GM12878 (cell line): ENCODE measurements around the gene PLXNA4. TPM values are rescaled to one million over a fixed set of nuclear protein-coding genes. Genes with fewer than 3 reads are reported as not detected.

ENCODE experiments used
- ATAC-seq: fragments of 200-7000 bp; cut with Tn5 transposase; 3 replicates; pipeline ENCODE4 v1.9.1; 2020; ENCODE audit warnings: mild to moderate bottlenecking, moderate library complexity
- BruUV-seq: library from RNA; stranded (reverse); fragments of 400-500 nt; replicated peaks from 2 replicates; lab custom pipeline; 2021; lab: Mats Ljungman, UMichigan
- CTCF ChIA-PET: fragments of 300-600 bp; sonication (Branson Sonifier 250); formaldehyde crosslinking; extraction: SDS; loops from one replicate; lab custom pipeline; 2021; ENCODE audit warnings: inconsistent platforms; lab: Yijun Ruan, JAX
- POLR2A ChIA-PET: fragments of 350-600 bp; formaldehyde crosslinking; extraction: SDS; loops from one replicate; lab custom pipeline; 2021; ENCODE audit warnings: inconsistent platforms; lab: Charles Lee
- RAD21 ChIA-PET: fragments of 300-600 bp; sonication (Branson Sonifier 250); formaldehyde crosslinking; loops from one replicate; lab custom pipeline; 2023; ENCODE audit warnings: antibody characterized with exemption; ENCODE audit not compliant: unreplicated experiment; lab: Charles Lee
- SMC1A ChIA-PET: fragments of 300-600 bp; sonication (Branson Sonifier 250); formaldehyde crosslinking; loops from one replicate; lab custom pipeline; 2023; ENCODE audit not compliant: unreplicated experiment, uncharacterized antibody; lab: Charles Lee
- DNase-seq: peaks from one replicate; pipeline ENCODE4 v3.0.0-alpha.2; 2011; ENCODE audit warnings: low read depth, low spot score
- FAIRE-seq: peaks from 3 replicates; lab custom pipeline; 2011; peaks lifted over from hg19 to GRCh38; lab: Jason Lieb, UNC
- H2AFZ ChIP-seq: 2 replicates; pipeline ENCODE4 v1.6.0; 2011; ENCODE audit warnings: low read depth, low read length, control low read depth; ENCODE audit not compliant: control insufficient read depth
- H3K27ac ChIP-seq: 2 replicates; pipeline ENCODE4 v1.5.1; 2011; ENCODE audit warnings: control low read depth; ENCODE audit not compliant: control insufficient read depth, insufficient read depth
- H3K27me3 ChIP-seq, 2 experiments: replicated peaks in 1 of 2; 2 replicates each; pipeline versions ENCODE4 v1.6.0 to v1.6.1; 2011; ENCODE audit warnings: low read length in 1 of 2; ENCODE audit not compliant: control insufficient read depth in 2 of 2, insufficient read depth in 2 of 2
- H3K36me3 ChIP-seq, 2 experiments: 2 replicates each; pipeline ENCODE4 v1.5.1; 2011; ENCODE audit warnings: low read length in 1 of 2; ENCODE audit not compliant: control insufficient read depth in 2 of 2, insufficient read depth in 2 of 2
- H3K4me1 ChIP-seq: 2 replicates; pipeline ENCODE4 v1.6.1; 2011; ENCODE audit warnings: mild to moderate bottlenecking, low read length, moderate library complexity, mixed read lengths; ENCODE audit not compliant: control insufficient read depth, insufficient read depth
- H3K4me2 ChIP-seq: 2 replicates; pipeline ENCODE4 v1.6.0; 2011; ENCODE audit warnings: control low read depth; ENCODE audit not compliant: control insufficient read depth, insufficient read depth
- H3K4me3 ChIP-seq: fragments of 200-600 bp; sonication (generic); 2 replicates; pipeline ENCODE4 v1.5.1; 2016
- H3K79me2 ChIP-seq: 2 replicates; pipeline ENCODE4 v1.6.0; 2011; ENCODE audit warnings: low read length; ENCODE audit not compliant: control insufficient read depth, insufficient read depth
- H3K9ac ChIP-seq: 2 replicates; pipeline ENCODE4 v1.8.0; 2011; ENCODE audit warnings: low read length, control low read depth, mixed read lengths; ENCODE audit not compliant: control insufficient read depth, insufficient read depth
- H3K9me3 ChIP-seq: replicated peaks from 3 replicates; pipeline ENCODE4 v1.5.1; 2011; ENCODE audit warnings: mild to moderate bottlenecking, low read length; ENCODE audit not compliant: control insufficient read depth, insufficient read depth
- H4K20me1 ChIP-seq: 2 replicates; pipeline ENCODE4 v1.6.0; 2011; ENCODE audit not compliant: control insufficient read depth, insufficient read depth
- ASH2L ChIP-seq: fragments of 300-600, 200-600 bp; sonication (generic); IDR thresholded peaks from 2 replicates; pipeline ENCODE4 v1.6.1; 2017; ENCODE audit warnings: low read depth, mild to moderate bottlenecking, borderline replicate concordance
- ATF3 ChIP-seq: IDR thresholded peaks from 2 replicates; pipeline ENCODE4 v1.6.1; 2011; ENCODE audit warnings: low read depth, mild to moderate bottlenecking, low read length, moderate library complexity, borderline replicate concordance; ENCODE audit errors: extremely low read depth
- CBX3 ChIP-seq: fragments of 200-600 bp; sonication (generic); IDR thresholded peaks from 2 replicates; pipeline ENCODE4 v1.6.1; 2016; ENCODE audit warnings: low read depth, borderline replicate concordance
- CHD1 ChIP-seq: IDR thresholded peaks from 2 replicates; pipeline ENCODE4 v1.6.1; 2012; ENCODE audit warnings: low read depth, low read length, improper control_type of control experiment
- CREB1 ChIP-seq: IDR thresholded peaks from 2 replicates; pipeline ENCODE4 v1.6.1; 2012; ENCODE audit warnings: low read depth, mild to moderate bottlenecking, inconsistent platforms
- CTCF ChIP-seq, 3 experiments: IDR thresholded peaks in 2 of 3; conservative IDR thresholded peaks in 1 of 3; 2 replicates each; pipeline ENCODE4 v1.5.1; 2011; ENCODE audit warnings: low read depth in 3 of 3, low read length in 3 of 3, mild to moderate bottlenecking in 3 of 3, control low read depth in 2 of 3, moderate library complexity in 2 of 3, inconsistent platforms in 1 of 3, mixed read lengths in 1 of 3; ENCODE audit not compliant: control insufficient read depth in 2 of 3, insufficient read depth in 1 of 3; ENCODE audit errors: extremely low read depth in 1 of 3
- EZH2 ChIP-seq: IDR thresholded peaks from 2 replicates; pipeline ENCODE4 v1.6.1; 2012; ENCODE audit warnings: low read depth, mild to moderate bottlenecking, control low read depth, inconsistent platforms, low read length, borderline replicate concordance; ENCODE audit not compliant: control insufficient read depth
- JUND ChIP-seq: IDR thresholded peaks from 2 replicates; pipeline ENCODE4 v1.6.1; 2012; ENCODE audit warnings: low read depth, mild to moderate bottlenecking, low read length, improper control_type of control experiment, moderate library complexity
- KDM1A ChIP-seq: fragments of 200-600 bp; sonication (generic); IDR thresholded peaks from 2 replicates; pipeline ENCODE4 v1.6.1; 2016; ENCODE audit warnings: borderline replicate concordance
- MYB ChIP-seq: fragments of 150-350 bp; IDR thresholded peaks from 2 replicates; pipeline ENCODE4 v1.6.1; 2014; ENCODE audit warnings: mild to moderate bottlenecking, low read depth, low read length, borderline replicate concordance
- NFYB ChIP-seq: IDR thresholded peaks from 2 replicates; pipeline ENCODE4 v1.6.1; 2011; ENCODE audit warnings: low read depth, mild to moderate bottlenecking, low read length, improper control_type of control experiment, moderate library complexity; ENCODE audit not compliant: insufficient read depth
- NR2C2 ChIP-seq: IDR thresholded peaks from 2 replicates; pipeline ENCODE4 v1.6.1; 2011; ENCODE audit warnings: borderline replicate concordance, low read depth; ENCODE audit not compliant: control insufficient read depth, insufficient read length
- NR2F1 ChIP-seq: fragments of 450-650 bp; conservative IDR thresholded peaks from 2 replicates; pipeline ENCODE4 v1.6.1; 2017; ENCODE audit warnings: mild to moderate bottlenecking
- PML ChIP-seq: IDR thresholded peaks from 2 replicates; pipeline ENCODE4 v1.6.1; 2012; ENCODE audit warnings: low read length, inconsistent platforms
- SREBF2 ChIP-seq: IDR thresholded peaks from 2 replicates; pipeline ENCODE4 v1.6.1; 2012; ENCODE audit warnings: mild to moderate bottlenecking, low read length
- SUPT20H ChIP-seq: IDR thresholded peaks from 2 replicates; pipeline ENCODE4 v1.6.1; 2011; ENCODE audit warnings: low read depth, mild to moderate bottlenecking, low read length, moderate library complexity, borderline replicate concordance; ENCODE audit not compliant: control insufficient read depth
- TARDBP ChIP-seq: IDR thresholded peaks from 2 replicates; pipeline ENCODE4 v1.6.1; 2016; ENCODE audit warnings: borderline replicate concordance
- YY1 ChIP-seq: IDR thresholded peaks from 2 replicates; pipeline ENCODE4 v1.6.1; 2011; ENCODE audit warnings: low read depth, mild to moderate bottlenecking, low read length
- ZNF207 ChIP-seq: fragments of 450-650 bp; IDR thresholded peaks from 2 replicates; pipeline ENCODE4 v1.6.1; 2014; ENCODE audit warnings: antibody characterized with exemption, mild to moderate bottlenecking, borderline replicate concordance
- WGBS: methylation state at CpG from one replicate; pipeline ENCODE4 v1.1.6; 2016; ENCODE audit warnings: low lambda C conversion rate; ENCODE audit not compliant: insufficient replicate concordance, insufficient coverage; ENCODE audit errors: missing lambda C conversion rate; 5-methylcytosine and 5-hydroxymethylcytosine counted together
- in situ Hi-C: fragments of 300-500 bp; cut with MboI; formaldehyde crosslinking; loops from 9 replicates; pipeline ENCODE4 v1.14.3; 2018; ENCODE audit warnings: mixed read lengths
- intact Hi-C: fragments of 100-400 bp; cut with micrococcal nuclease; formaldehyde crosslinking; loops from one replicate; pipeline ENCODE4 v1.14.2; 2022; ENCODE audit not compliant: unreplicated experiment
- polyA plus RNA-seq, 11 experiments: library from polyadenylated mRNA; depleted of rRNA in 4 of 11; unstranded in 6 of 11; stranded (reverse) in 5 of 11; fragments of >200 nt; fragmentation: Nextera tagmentation in 4 of 11; fragmentation: Illumina TruSeq in 1 of 11; extraction: Ambion mirVana in 4 of 11; extraction: Trizol in 1 of 11; gene quantifications; 1 replicate in 1 of 11; 2 replicates in 10 of 11; pipeline versions ENCODE4 v1.2.1 to v1.2.3, GENCODE V29; 2011 to 2016; ENCODE audit warnings: inconsistent platforms in 2 of 11, missing spikeins in 2 of 11, low read depth in 1 of 11
- total RNA-seq, 4 experiments: library from RNA; depleted of rRNA in 3 of 4; stranded (reverse); fragments of >200 nt in 3 of 4; fragmentation: Illumina TruSeq in 1 of 4; extraction: Trizol in 1 of 4; gene quantifications; 2 replicates each; pipeline versions ENCODE4 v1.2.1 to v1.2.3, GENCODE V29; 2013 to 2021

The PLXNA4 gene
- total and polyA plus RNA-seq, 10 of the 15 experiments (the other 5 are each of a cell fraction or from before 2014, with no cell fraction given): 0.03 TPM; not detected in 9

- Histone ChIP-seq H3K79me2 (no peaks in the 10 kb centered on the region), H3K4me1 (no peaks in the 10 kb centered on the region), H2AFZ (no peak overlapping the region), H3K27ac (no peak overlapping the region), H3K27me3 (peaks cover 0 to 2% of the 10 kb centered on the region in 2 experiments; a peak in 1 of 4 replicates), H3K4me2 (no peak overlapping the region), H3K9me3 (no peaks in the 10 kb centered on the region), H3K9ac (no peak overlapping the region), H3K4me3 (no peak overlapping the region), H4K20me1 (no peaks in the 10 kb centered on the region), H3K36me3 (no peaks in the 10 kb centered on the region)
- FAIRE-seq: no peak
- TF ChIP-seq CBX3 (no peak), NR2F1 (no peak), JUND (no peak), NR2C2 (no peak), CREB1 (no peak), YY1 (no peak)
- ChIA-PET SMC1A (no interaction called here), RAD21 (no interaction called here), POLR2A (no interaction called here), CTCF (no interaction called here)
- BruUV-seq: no TSS peak
- 24% methylated on average over 9 of the region's 9 CpGs for WGBS
- DNase-seq: no peak
- intact Hi-C loops: no loop called here
- in situ Hi-C loops: no loop called here
- no peak for ATAC-seq
Measured at GRCh38 chr7:132169730-132170129, 406.5 kb downstream of the PLXNA4 start.

GRCh38 chr7:132168239-132168638 is 408.0 kb downstream of the PLXNA4 start:
- no TSS peak for BruUV-seq
- no peaks in the 10 kb centered on the region for H3K9me3 ChIP-seq
- RAD21 ChIA-PET: no interaction called here
- no peak overlapping the region for H3K4me2 ChIP-seq
- in situ Hi-C loops (no loop called here), intact Hi-C loops (no loop called here)
- H3K4me1 ChIP-seq: no peaks in the 10 kb centered on the region
- H4K20me1 ChIP-seq: no peaks in the 10 kb centered on the region
- FAIRE-seq (no peak), ATAC-seq (no peak), DNase-seq (no peak)
- no peaks in the 10 kb centered on the region for H3K36me3 ChIP-seq
- H3K9ac ChIP-seq: no peak overlapping the region
- H3K4me3 ChIP-seq: no peak overlapping the region
- H3K27me3 ChIP-seq: no peaks in the 10 kb centered on the region
- H3K79me2 ChIP-seq: no peaks in the 10 kb centered on the region
- WGBS: 46% methylated on average over 17 of the region's 17 CpGs
- SMC1A ChIA-PET: no interaction called here
- POLR2A ChIA-PET: no interaction called here
- no peak overlapping the region for H3K27ac ChIP-seq
- CTCF ChIA-PET: no interaction called here
- no peak overlapping the region for H2AFZ ChIP-seq
- TF ChIP-seq NFYB (no peak), ZNF207 (no peak), KDM1A (no peak), EZH2 (no peak), CTCF (IDR thresholded peaks at IDR 0.05 in 2 of 3, conservative IDR thresholded peaks at IDR 0.05 in 1 of 3; ENCODE audit: control insufficient read depth in 2 of 3, extremely low read depth in 1 of 3, insufficient read depth in 1 of 3, low read depth in 3 of 3, low read length in 3 of 3) (no peak), PML (no peak), ATF3 (no peak), TARDBP (no peak), CHD1 (no peak), SUPT20H (no peak), SREBF2 (no peak), ASH2L (no peak), MYB (no peak)
